HCT116 (cell line): Measurements from ENCODE around the gene LTBR. TPM values are rescaled to one million over a fixed set of nuclear protein-coding genes. Genes with fewer than 3 reads are reported as not detected.

ENCODE experiments used
- ATAC-seq: fragments of 200-7000 bp; cut with Tn5 transposase; 2 replicates; pipeline ENCODE4 v1.9.1; 2020; ENCODE audit warnings: mild to moderate bottlenecking, moderate library complexity
- BruUV-seq: library from RNA; stranded (reverse); fragments of 400-500 nt; replicated peaks from 2 replicates; lab custom pipeline; 2021; lab: Mats Ljungman, UMichigan
- CTCF ChIA-PET: fragments of 300-600 bp; sonication (Branson Sonifier 250); formaldehyde crosslinking; loops from one replicate; lab custom pipeline; 2021; ENCODE audit warnings: antibody characterized with exemption; lab: Charles Lee
- POLR2A ChIA-PET: fragments of 300-600, 350-600 bp; sonication (Branson Sonifier 250); formaldehyde crosslinking; loops from one replicate; lab custom pipeline; 2021; ENCODE audit warnings: antibody characterized with exemption; lab: Charles Lee
- RAD21 ChIA-PET, 2 experiments: fragments of 300-600 bp; sonication (Branson Sonifier 250); formaldehyde crosslinking; loops; one replicate each; lab custom pipeline; 2023; ENCODE audit warnings: low total read pairs in 2 of 2; ENCODE audit not compliant: uncharacterized antibody in 2 of 2, unreplicated experiment in 2 of 2, low non-redundant PET in 1 of 2; lab: Charles Lee
- DNase-seq: peaks from one replicate; pipeline ENCODE4 v3.0.0-alpha.2; 2010; ENCODE audit warnings: low read depth, low spot score
- H2AFZ ChIP-seq: fragments of 200-600 bp; shearing (Covaris generic), sonication (generic); 2 replicates; pipeline ENCODE4 v1.6.1; 2017; ENCODE audit warnings: low read depth, mixed run types, mixed read lengths, antibody characterized with exemption, low read length; ENCODE audit not compliant: poor library complexity, severe bottlenecking
- H3K27ac ChIP-seq: 2 replicates; pipeline ENCODE4 v1.5.1; 2012; ENCODE audit warnings: low read depth, low read length
- H3K27me3 ChIP-seq: fragments of 200-600 bp; sonication (generic); 2 replicates; pipeline ENCODE4 v1.6.1; 2016; ENCODE audit warnings: mixed run types, low read length, mixed read lengths; ENCODE audit not compliant: insufficient read depth
- H3K36me3 ChIP-seq, 2 experiments: fragments of 200-500 bp in 1 of 2; fragments of 200-600 bp in 1 of 2; sonication (Bioruptor generic) in 1 of 2; sonication (generic) in 1 of 2; 2 replicates each; pipeline versions ENCODE4 v1.5.1 to v1.6.1; 2014 to 2016; ENCODE audit warnings: low read length in 2 of 2, inconsistent platforms in 1 of 2, mixed read lengths in 1 of 2, mixed run types in 1 of 2; ENCODE audit not compliant: insufficient read depth in 2 of 2, control insufficient read depth in 1 of 2
- H3K4me1 ChIP-seq, 2 experiments: fragments of 200-600 bp in 1 of 2; sonication (generic) in 1 of 2; 2 replicates each; pipeline versions ENCODE4 v1.5.1 to v1.6.1; 2012 to 2017; ENCODE audit warnings: low read length in 2 of 2, inconsistent platforms in 1 of 2, mild to moderate bottlenecking in 1 of 2, mixed read lengths in 1 of 2, mixed run types in 1 of 2, moderate library complexity in 1 of 2; ENCODE audit not compliant: insufficient read depth in 2 of 2, control insufficient read depth in 1 of 2
- H3K4me2 ChIP-seq: fragments of 200-600 bp; sonication (generic); 2 replicates; pipeline ENCODE4 v1.6.1; 2017; ENCODE audit warnings: mixed run types, low read length, mixed read lengths
- H3K4me3 ChIP-seq, 2 experiments: fragments of 200-600 bp in 1 of 2; sonication (generic) in 1 of 2; replicated peaks in 1 of 2; 2 replicates each; pipeline ENCODE4 v1.5.1; 2011 to 2016; ENCODE audit warnings: low read length in 2 of 2, control low read depth in 1 of 2, low read depth in 1 of 2, mild to moderate bottlenecking in 1 of 2, mixed read lengths in 1 of 2, mixed run types in 1 of 2
- H3K79me2 ChIP-seq: fragments of 200-600 bp; sonication (generic); 2 replicates; pipeline ENCODE4 v1.6.1; 2017; ENCODE audit warnings: mild to moderate bottlenecking, mixed run types, low read length, moderate library complexity, mixed read lengths; ENCODE audit not compliant: insufficient read depth
- H3K9ac ChIP-seq: fragments of 200-600 bp; sonication (generic); 2 replicates; pipeline ENCODE4 v1.6.1; 2016; ENCODE audit warnings: low read length, mixed read lengths
- H3K9me2 ChIP-seq: fragments of 200-600 bp; sonication (generic), shearing (Covaris generic); 2 replicates; pipeline ENCODE4 v1.6.1; 2017; ENCODE audit warnings: mixed run types, mild to moderate bottlenecking, moderate library complexity; ENCODE audit not compliant: insufficient read depth
- H3K9me3 ChIP-seq, 2 experiments: fragments of 200-500 bp in 1 of 2; fragments of 200-600 bp in 1 of 2; sonication (Bioruptor generic) in 1 of 2; sonication (generic) in 1 of 2; 2 replicates each; pipeline ENCODE4 v1.6.1; 2014 to 2017; ENCODE audit warnings: low read length in 2 of 2, mixed read lengths in 2 of 2, inconsistent platforms in 1 of 2, low read depth in 1 of 2, mild to moderate bottlenecking in 1 of 2, mixed run types in 1 of 2, moderate library complexity in 1 of 2; ENCODE audit not compliant: control insufficient read depth in 1 of 2, insufficient read depth in 1 of 2
- H4K20me1 ChIP-seq: fragments of 200-600 bp; sonication (generic), shearing (Covaris generic); 2 replicates; pipeline ENCODE4 v1.6.1; 2017; ENCODE audit warnings: mixed run types, mild to moderate bottlenecking, moderate library complexity; ENCODE audit not compliant: insufficient read depth
- CBX3 ChIP-seq: IDR thresholded peaks from 2 replicates; pipeline ENCODE4 v1.6.1; 2012; ENCODE audit warnings: low read depth
- CEBPB ChIP-seq: IDR thresholded peaks from 2 replicates; pipeline ENCODE4 v1.6.1; 2012; ENCODE audit warnings: low read depth
- EGR1 ChIP-seq: IDR thresholded peaks from 2 replicates; pipeline ENCODE4 v1.6.1; 2012; ENCODE audit warnings: low read depth
- EZH2phosphoT487 ChIP-seq: fragments of 200-600 bp; IDR thresholded peaks from 2 replicates; pipeline ENCODE4 v1.6.1; 2018; ENCODE audit warnings: antibody characterized with exemption, borderline replicate concordance
- JUND ChIP-seq: IDR thresholded peaks from 2 replicates; pipeline ENCODE4 v1.6.1; 2012
- POLR2AphosphoS5 ChIP-seq: IDR thresholded peaks from 2 replicates; pipeline ENCODE4 v1.6.1; 2011; ENCODE audit warnings: mild to moderate bottlenecking, low read depth, low read length, moderate library complexity
- ZFX ChIP-seq: fragments of 450-650 bp; IDR thresholded peaks from 2 replicates; pipeline ENCODE4 v1.6.1; 2017
- intact Hi-C: fragments of 100-400 bp; cut with micrococcal nuclease; formaldehyde crosslinking; loops from 2 replicates; pipeline ENCODE4 v1.10.0; 2022
- total RNA-seq: library from RNA; stranded (reverse); gene quantifications from one replicate; pipeline ENCODE4 v1.2.1, GENCODE V29; 2021; ENCODE audit not compliant: unreplicated experiment
- TF ChIP-seq, protein P1 (sequence below): IDR thresholded peaks from 2 replicates; pipeline ENCODE4 v1.6.1; 2012
- TF ChIP-seq, protein P2 (sequence below): IDR thresholded peaks from 2 replicates; pipeline ENCODE4 v1.6.1; 2012
- TF ChIP-seq, protein P3 (sequence below): IDR thresholded peaks from 2 replicates; pipeline ENCODE4 v1.6.1; 2012; ENCODE audit warnings: low read depth
- TF ChIP-seq, protein P4 (sequence below), 3 experiments: fragments of 200-600 bp in 1 of 3; sonication (generic) in 1 of 3; IDR thresholded peaks in 2 of 3; conservative IDR thresholded peaks in 1 of 3; 2 replicates each; pipeline ENCODE4 v1.5.1; 2012 to 2017; ENCODE audit warnings: low read depth in 2 of 3, low read length in 2 of 3, antibody characterized with exemption in 1 of 3, borderline replicate concordance in 1 of 3, control low read depth in 1 of 3, mild to moderate bottlenecking in 1 of 3, mixed read lengths in 1 of 3, mixed run types in 1 of 3, moderate library complexity in 1 of 3; ENCODE audit not compliant: insufficient read depth in 1 of 3

LTBR gene
- total RNA-seq, 1 experiment from 2014 or later, result 128 TPM

DNA sequence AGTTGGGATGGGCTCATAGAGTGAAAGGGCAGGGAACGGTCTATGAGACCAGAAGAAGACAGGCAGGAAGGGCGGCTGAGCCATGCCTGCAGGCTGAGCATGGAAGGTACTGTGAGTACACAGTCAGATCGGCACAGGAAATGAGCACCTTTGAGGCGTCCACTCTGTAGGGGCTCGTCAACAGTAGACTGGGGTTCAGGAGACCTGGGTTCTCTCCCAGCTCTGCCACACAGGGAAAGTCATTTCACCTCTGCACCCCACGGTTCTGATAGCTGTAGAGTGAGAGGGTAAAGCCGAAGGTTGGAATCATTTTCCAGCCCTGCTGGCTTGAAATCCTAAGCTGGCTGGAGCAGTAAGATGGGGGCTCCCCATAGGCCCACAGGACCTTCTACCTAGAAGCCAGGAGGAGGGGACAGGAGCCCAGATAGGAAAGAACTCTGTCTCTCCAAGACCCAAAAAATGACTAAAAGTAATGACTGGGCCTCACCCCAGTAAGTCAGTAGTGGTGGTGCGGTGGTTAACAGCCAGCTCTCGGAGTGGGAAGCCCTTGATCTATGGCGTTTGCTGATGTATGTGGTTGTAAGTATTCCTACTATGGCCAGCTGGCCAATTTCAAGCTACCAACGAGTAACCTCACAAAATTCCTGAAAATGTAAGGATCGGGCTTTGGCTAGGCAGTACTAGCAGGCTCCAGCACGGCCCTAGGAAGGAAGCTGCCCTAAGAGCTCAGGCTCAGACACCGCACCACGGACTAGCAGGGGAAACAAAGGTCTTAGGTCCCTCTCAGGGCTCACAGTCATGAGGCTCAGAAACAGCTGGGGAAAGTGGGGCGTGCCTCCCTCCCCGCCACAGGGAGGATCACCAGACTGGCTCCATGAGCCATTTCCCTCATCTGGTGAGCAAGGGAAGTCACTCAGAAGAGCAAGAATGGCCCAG, 50.5 kb downstream of the LTBR start:
- no peaks in the 10 kb centered on the region for H4K20me1 ChIP-seq
- ChIA-PET CTCF (no interaction called here), POLR2A (interaction anchor here (1.4 kb wide), 1 partner anchor 100 kb away, joined by 3 read pairs; no protein-coding TSS in a partner anchor), RAD21 (no interaction called here)
- no peaks in the 10 kb centered on the region for H3K36me3 ChIP-seq
- no peaks in the 10 kb centered on the region for H3K9me2 ChIP-seq
- no peaks in the 10 kb centered on the region for H3K79me2 ChIP-seq
- no peak overlapping the region for H2AFZ ChIP-seq
- H3K4me3 ChIP-seq, result no peak overlapping the region
- H3K9me3 ChIP-seq, result no peaks in the 10 kb centered on the region
- DNase-seq (no peak), ATAC-seq (no peak)
- peaks cover 16 to 24% of the 10 kb centered on the region in 2 experiments for H3K4me1 ChIP-seq
- TF ChIP-seq, protein P1, sequence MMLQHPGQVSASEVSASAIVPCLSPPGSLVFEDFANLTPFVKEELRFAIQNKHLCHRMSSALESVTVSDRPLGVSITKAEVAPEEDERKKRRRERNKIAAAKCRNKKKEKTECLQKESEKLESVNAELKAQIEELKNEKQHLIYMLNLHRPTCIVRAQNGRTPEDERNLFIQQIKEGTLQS, result no peak
- intact Hi-C loops, result no loop called here
- no peaks in the 10 kb centered on the region for H3K27me3 ChIP-seq
- BruUV-seq, result no TSS peak
- no peak overlapping the region for H3K9ac ChIP-seq
- no peak overlapping the region for H3K27ac ChIP-seq
- H3K4me2 ChIP-seq, result no peak overlapping the region

DNA sequence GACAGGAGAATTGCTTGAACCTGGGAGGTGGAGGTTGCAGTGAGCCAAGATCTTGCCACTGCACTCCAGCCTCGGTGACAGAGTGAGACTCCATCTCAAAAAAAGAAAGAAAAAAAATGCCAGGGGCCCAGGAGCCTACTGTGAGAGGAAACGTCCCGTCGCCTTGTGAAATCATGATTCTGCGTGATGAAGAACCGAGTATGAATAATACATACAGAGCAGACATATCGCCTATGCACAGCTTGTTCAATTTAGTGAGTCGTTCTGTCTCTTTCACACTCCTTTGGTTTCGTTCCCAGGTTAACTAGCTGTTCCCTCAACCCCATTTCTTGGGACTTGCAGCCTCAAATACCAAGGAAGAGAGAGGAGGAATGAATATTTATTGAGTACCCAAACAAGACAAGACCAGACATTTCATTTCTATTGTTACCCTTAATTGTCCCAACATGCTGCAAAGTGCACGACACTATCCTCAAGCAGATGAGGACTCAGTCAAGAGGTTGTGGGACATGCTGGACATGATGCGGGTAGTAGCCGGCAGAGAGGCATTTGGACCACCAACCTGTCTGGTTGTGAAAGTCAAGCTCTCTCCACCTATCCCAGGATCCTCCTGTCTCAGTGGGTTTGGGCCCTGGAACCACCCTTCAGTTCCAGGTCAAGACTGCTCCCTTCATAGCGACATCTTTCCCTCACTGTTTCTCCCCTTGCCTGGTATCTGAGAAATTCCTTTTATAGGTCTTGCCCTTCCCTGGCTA, 52.2 kb downstream of the LTBR start:
- no peak for DNase-seq
- no peak for ATAC-seq
- Histone ChIP-seq H3K79me2 (no peaks in the 10 kb centered on the region), H3K27ac (no peak overlapping the region), H2AFZ (no peak overlapping the region), H3K9me2 (no peaks in the 10 kb centered on the region), H3K4me3 (no peak overlapping the region), H3K4me1 (peaks cover 6 to 8% of the 10 kb centered on the region in 2 experiments), H4K20me1 (no peaks in the 10 kb centered on the region), H3K36me3 (no peaks in the 10 kb centered on the region), H3K9ac (no peak overlapping the region), H3K27me3 (no peaks in the 10 kb centered on the region), H3K9me3 (no peaks in the 10 kb centered on the region), H3K4me2 (no peak overlapping the region)
- CTCF ChIA-PET, result no interaction called here
- POLR2A ChIA-PET, result no interaction called here
- RAD21 ChIA-PET, result no interaction called here
- no TSS peak for BruUV-seq
- intact Hi-C loops, result no loop called here
- no peak for TF ChIP-seq CBX3
- TF ChIP-seq JUND, result no peak
- TF ChIP-seq, protein P1, result no peak
- TF ChIP-seq EZH2phosphoT487, result no peak
- TF ChIP-seq, protein P2, sequence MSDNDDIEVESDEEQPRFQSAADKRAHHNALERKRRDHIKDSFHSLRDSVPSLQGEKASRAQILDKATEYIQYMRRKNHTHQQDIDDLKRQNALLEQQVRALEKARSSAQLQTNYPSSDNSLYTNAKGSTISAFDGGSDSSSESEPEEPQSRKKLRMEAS, result no peak
- no peak for TF ChIP-seq CEBPB
- TF ChIP-seq, protein P3, sequence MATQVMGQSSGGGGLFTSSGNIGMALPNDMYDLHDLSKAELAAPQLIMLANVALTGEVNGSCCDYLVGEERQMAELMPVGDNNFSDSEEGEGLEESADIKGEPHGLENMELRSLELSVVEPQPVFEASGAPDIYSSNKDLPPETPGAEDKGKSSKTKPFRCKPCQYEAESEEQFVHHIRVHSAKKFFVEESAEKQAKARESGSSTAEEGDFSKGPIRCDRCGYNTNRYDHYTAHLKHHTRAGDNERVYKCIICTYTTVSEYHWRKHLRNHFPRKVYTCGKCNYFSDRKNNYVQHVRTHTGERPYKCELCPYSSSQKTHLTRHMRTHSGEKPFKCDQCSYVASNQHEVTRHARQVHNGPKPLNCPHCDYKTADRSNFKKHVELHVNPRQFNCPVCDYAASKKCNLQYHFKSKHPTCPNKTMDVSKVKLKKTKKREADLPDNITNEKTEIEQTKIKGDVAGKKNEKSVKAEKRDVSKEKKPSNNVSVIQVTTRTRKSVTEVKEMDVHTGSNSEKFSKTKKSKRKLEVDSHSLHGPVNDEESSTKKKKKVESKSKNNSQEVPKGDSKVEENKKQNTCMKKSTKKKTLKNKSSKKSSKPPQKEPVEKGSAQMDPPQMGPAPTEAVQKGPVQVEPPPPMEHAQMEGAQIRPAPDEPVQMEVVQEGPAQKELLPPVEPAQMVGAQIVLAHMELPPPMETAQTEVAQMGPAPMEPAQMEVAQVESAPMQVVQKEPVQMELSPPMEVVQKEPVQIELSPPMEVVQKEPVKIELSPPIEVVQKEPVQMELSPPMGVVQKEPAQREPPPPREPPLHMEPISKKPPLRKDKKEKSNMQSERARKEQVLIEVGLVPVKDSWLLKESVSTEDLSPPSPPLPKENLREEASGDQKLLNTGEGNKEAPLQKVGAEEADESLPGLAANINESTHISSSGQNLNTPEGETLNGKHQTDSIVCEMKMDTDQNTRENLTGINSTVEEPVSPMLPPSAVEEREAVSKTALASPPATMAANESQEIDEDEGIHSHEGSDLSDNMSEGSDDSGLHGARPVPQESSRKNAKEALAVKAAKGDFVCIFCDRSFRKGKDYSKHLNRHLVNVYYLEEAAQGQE, result no peak
- TF ChIP-seq EGR1, result no peak
- TF ChIP-seq ZFX, result no peak
- TF ChIP-seq POLR2AphosphoS5, result no peak
- TF ChIP-seq, protein P4, sequence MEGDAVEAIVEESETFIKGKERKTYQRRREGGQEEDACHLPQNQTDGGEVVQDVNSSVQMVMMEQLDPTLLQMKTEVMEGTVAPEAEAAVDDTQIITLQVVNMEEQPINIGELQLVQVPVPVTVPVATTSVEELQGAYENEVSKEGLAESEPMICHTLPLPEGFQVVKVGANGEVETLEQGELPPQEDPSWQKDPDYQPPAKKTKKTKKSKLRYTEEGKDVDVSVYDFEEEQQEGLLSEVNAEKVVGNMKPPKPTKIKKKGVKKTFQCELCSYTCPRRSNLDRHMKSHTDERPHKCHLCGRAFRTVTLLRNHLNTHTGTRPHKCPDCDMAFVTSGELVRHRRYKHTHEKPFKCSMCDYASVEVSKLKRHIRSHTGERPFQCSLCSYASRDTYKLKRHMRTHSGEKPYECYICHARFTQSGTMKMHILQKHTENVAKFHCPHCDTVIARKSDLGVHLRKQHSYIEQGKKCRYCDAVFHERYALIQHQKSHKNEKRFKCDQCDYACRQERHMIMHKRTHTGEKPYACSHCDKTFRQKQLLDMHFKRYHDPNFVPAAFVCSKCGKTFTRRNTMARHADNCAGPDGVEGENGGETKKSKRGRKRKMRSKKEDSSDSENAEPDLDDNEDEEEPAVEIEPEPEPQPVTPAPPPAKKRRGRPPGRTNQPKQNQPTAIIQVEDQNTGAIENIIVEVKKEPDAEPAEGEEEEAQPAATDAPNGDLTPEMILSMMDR (IDR thresholded peaks at IDR 0.05 in 2 of 3, conservative IDR thresholded peaks at IDR 0.05 in 1 of 3; ENCODE audit: borderline replicate concordance in 1 of 3, insufficient read depth in 1 of 3, low read depth in 2 of 3, low read length in 2 of 3), result no peak
